HL-60 (cell line): ENCODE data around the gene HSPA1L.
A peak's percentile ranks its signal among the peaks of the same experiment; 100 is the strongest.

ENCODE experiments used
- CTCF ChIP-seq: IDR thresholded peaks from one replicate; pipeline ENCODE4 v1.5.1; 2011; ENCODE audit warnings: low read length, control low read depth, inconsistent platforms; ENCODE audit not compliant: insufficient read depth
- GABPA ChIP-seq: IDR thresholded peaks from 2 replicates; pipeline ENCODE4 v1.6.1; 2012; ENCODE audit warnings: low read depth
- REST ChIP-seq: IDR thresholded peaks from 2 replicates; pipeline ENCODE4 v1.6.1; 2012; ENCODE audit warnings: low read depth; ENCODE audit not compliant: insufficient replicate concordance

GRCh38 chr6:31769684-31770371 is 45.3 kb downstream of the HSPA1L start:
- TF ChIP-seq CTCF: peak; percentile 93
- TF ChIP-seq REST: no peak
- TF ChIP-seq GABPA: no peak
